Stimulated activated CD8-positive, alpha-beta memory T cell treated with anti-CD3 and anti-CD28 coated beads, Interleukin-4, amount 100 ng/mL, for 4 hours (primary cell): ENCODE results near the gene RGS3.

Experiments used
- DNase-seq, 2 donors: peaks; one replicate each; pipeline ENCODE4 v3.0.0-alpha.2; 2020; ENCODE audit warnings: low read depth in 2 of 2, low spot score in 1 of 2

The RGS3 gene

DNA sequence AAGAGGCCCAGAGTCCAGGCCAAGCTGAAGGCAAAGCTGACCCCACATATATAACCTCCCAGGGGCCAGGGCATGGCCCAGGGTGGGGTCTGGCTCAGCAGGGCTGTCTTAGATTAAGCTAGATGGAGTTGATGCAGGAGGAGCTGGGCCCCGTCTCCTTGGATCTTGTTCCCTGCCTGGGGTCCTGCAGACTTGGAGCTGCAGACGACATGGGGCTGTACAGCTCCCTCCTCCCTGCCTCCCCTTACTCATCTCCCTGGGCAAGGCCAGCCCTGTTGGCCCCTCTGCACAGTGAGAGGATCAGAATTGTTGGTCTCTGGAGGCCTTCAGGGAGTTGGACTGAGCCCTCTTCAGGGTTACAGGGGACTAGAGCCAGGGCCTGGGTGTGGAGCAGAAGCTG, 134.9 kb downstream of the RGS3 start:
- no peak for DNase-seq

DNA sequence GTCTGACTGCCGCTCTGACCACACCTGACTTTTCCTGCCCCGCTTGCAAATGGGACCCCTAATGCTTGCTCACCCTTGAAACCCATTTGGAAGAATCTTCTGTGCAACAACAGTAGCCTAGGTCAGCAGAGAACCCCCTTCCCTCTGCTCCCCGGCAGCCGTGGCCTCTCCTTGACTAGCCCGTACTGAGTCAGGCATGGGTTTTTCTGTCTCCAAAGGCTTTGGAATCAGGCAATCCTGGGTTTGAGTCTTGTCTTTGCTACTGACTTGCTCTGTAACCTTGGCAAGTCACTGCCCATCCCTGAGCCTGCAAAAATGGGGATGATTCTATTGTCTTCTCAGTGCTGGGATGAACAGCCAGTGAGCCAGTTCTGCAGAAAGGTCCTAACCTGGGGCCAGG, 135.4 kb downstream of the RGS3 start:
- no peak for DNase-seq

GRCh38 chr9:113599646-113600022, 136.1 kb downstream of the RGS3 start:
- DNase-seq = no peak

- DNase-seq = no peak
Observed at GRCh38 chr9:113600023-113600823, 136.7 kb downstream of the RGS3 start.

GRCh38 chr9:113600871-113601614, 137.5 kb downstream of the RGS3 start:
- DNase-seq = no peak

DNA sequence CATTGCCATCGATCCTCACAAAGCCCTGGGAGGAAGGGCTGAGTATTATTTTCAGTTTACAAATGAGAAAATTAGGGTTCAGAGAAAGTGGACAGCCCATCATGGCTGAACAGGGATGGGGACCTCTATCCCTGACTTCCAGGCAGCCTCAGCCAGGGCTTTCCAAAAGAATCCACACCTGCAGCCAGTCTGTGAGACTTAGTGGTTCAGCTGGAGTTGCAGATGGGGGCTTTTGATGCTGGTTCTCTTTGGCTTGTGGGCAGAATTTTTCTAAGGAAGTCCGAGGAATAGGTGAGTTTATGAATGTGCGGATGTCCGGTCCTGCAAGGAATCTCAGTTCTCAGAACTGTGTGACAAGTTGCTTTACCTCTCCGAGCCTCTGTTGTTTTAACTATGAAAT, 138.1 kb downstream of the RGS3 start:
- no peak for DNase-seq

GRCh38 chr9:113602126-113603047, 138.9 kb downstream of the RGS3 start:
- peak in 1 of 2 donors; percentile 50 for DNase-seq

GRCh38 chr9:113603048-113603375, 139.5 kb downstream of the RGS3 start:
- DNase-seq = no peak

- no peak for DNase-seq
Observed at GRCh38 chr9:113603773-113604172, 140.2 kb downstream of the RGS3 start.

- no peak for DNase-seq
Observed at GRCh38 chr9:113604393-113604792, 140.9 kb downstream of the RGS3 start.

DNA sequence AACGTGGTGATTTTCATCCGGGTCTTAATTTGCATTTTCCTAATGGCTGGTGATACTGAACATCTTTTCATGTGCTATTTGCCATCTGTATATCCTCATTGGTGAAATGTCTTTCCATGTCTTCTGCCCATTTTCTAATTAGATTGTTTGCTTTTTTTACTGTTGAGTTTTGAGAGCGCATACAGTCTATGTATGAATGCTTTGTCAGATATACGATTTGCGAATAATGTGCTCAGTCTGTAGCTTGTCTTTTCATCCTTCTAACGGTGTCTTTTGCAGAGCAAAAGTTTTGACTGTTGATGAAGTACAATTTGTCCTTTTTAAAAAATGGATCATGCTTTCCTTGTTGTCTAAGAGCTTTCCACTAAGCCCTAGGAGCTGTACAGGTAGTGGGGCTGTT, 143.0 kb downstream of the RGS3 start:
- DNase-seq = no peak

DNA sequence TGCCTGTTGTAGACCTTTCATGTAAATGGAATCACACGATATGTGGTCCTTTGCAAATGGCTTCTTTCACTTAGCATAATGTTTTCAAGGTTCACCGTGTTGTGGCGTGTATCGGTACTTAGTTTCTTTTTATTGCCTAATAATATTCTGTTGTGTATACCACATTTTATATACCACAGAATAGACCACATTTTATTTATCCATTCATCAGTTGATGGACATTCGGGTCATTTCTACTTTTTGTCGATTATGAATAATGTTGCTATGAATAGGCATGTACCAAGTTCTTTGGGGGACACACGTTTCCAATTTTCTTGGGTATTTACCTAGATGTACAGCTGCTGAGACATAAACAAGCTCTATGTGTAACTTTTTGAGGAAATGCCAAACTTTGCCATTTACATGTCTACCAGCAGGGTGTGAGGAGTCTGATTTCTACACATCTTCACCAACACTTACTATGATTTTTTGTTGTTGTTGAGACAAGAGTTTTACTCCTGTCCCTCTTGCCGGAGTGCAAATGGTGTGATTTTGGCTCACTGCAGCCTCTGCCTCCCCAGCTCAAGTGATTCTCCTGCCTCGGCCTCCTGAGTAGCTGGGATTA, 144.7 kb downstream of the RGS3 start:
- no peak for DNase-seq

GRCh38 chr9:113609562-113610318, 146.2 kb downstream of the RGS3 start:
- DNase-seq = no peak

GRCh38 chr9:113611461-113612215, 148.1 kb downstream of the RGS3 start:
- no peak for DNase-seq

DNA sequence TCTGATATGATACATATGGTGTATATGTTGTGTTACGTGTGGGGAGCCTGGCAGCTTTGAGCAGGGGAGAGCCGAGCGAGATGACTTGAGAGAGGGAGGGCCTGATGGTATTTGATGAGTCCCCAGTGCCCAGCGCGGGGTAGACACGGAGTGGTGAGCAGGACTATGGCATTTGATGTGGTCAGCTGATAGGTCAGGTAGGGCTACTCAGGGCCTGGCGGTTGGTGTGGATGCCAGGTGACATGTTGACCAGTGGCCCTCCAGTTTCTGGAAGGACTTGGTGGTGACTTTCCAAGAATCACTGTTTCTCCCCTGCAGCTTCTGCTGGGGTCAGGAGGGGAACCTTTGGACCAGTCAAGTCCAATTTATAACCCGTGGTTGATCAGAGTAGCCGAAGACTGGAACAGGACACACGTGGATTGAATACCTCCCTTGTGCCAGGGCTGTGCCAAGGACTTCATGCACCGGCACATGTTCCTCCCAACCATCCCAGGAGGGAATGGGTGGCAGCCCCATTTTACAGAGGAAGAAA, 148.8 kb downstream of the RGS3 start:
- DNase-seq = no peak

- DNase-seq = no peak
Observed at GRCh38 chr9:113612828-113613227, 149.3 kb downstream of the RGS3 start.

GRCh38 chr9:113613815-113614413, 150.4 kb downstream of the RGS3 start:
- no peak for DNase-seq

GRCh38 chr9:113614843-113615648, 151.5 kb downstream of the RGS3 start:
- no peak for DNase-seq
